ENCODE results near the gene EIF1B.

- TF ChIP-seq ARNT (IDR thresholded peaks at IDR 0.05) (no peak), SP1 (IDR thresholded peaks at IDR 0.05) (no peak), HDGF (IDR thresholded peaks at IDR 0.05; ENCODE audit: borderline replicate concordance) (no peak), LEF1 (IDR thresholded peaks at IDR 0.05; ENCODE audit: borderline replicate concordance) (no peak), BHLHE40 (IDR thresholded peaks at IDR 0.05; ENCODE audit: borderline replicate concordance) (no peak), CTBP1 (IDR thresholded peaks at IDR 0.05; ENCODE audit: borderline replicate concordance) (no peak)
Measured at GRCh38 chr3:40290396-40290795, 19.1 kb upstream of the EIF1B start.
